Measurements from ENCODE around the gene BRINP1. TPM values are rescaled to one million over a fixed set of nuclear protein-coding genes. Genes with fewer than 3 reads are reported as not detected.

Gene BRINP1
- total RNA-seq, 1 experiment from 2014 or later = not detected

- ChIA-PET POLR2A (no interaction called here), CTCF (no interaction called here)
- in situ Hi-C loops (cut with HindIII; ENCODE audit: low pct_unique_long_range_greater_than_20kb, low sequenced_read_pairs) = no loop called here
- no peak for TF ChIP-seq TCF7L2 (IDR thresholded peaks at IDR 0.05; ENCODE audit: low read depth, low read length)
- TF ChIP-seq SIN3A (IDR thresholded peaks at IDR 0.05; ENCODE audit: borderline replicate concordance, insufficient read depth, low read depth, low read length) = no peak
- TF ChIP-seq, protein P1, sequence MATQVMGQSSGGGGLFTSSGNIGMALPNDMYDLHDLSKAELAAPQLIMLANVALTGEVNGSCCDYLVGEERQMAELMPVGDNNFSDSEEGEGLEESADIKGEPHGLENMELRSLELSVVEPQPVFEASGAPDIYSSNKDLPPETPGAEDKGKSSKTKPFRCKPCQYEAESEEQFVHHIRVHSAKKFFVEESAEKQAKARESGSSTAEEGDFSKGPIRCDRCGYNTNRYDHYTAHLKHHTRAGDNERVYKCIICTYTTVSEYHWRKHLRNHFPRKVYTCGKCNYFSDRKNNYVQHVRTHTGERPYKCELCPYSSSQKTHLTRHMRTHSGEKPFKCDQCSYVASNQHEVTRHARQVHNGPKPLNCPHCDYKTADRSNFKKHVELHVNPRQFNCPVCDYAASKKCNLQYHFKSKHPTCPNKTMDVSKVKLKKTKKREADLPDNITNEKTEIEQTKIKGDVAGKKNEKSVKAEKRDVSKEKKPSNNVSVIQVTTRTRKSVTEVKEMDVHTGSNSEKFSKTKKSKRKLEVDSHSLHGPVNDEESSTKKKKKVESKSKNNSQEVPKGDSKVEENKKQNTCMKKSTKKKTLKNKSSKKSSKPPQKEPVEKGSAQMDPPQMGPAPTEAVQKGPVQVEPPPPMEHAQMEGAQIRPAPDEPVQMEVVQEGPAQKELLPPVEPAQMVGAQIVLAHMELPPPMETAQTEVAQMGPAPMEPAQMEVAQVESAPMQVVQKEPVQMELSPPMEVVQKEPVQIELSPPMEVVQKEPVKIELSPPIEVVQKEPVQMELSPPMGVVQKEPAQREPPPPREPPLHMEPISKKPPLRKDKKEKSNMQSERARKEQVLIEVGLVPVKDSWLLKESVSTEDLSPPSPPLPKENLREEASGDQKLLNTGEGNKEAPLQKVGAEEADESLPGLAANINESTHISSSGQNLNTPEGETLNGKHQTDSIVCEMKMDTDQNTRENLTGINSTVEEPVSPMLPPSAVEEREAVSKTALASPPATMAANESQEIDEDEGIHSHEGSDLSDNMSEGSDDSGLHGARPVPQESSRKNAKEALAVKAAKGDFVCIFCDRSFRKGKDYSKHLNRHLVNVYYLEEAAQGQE (IDR thresholded peaks at IDR 0.05; ENCODE audit: insufficient read depth in 1 of 2, low read depth in 2 of 2, low read length in 1 of 2) = no peak
- no peak for TF ChIP-seq CTCF (IDR thresholded peaks at IDR 0.05)
- no peak for TF ChIP-seq POLR2AphosphoS5 (IDR thresholded peaks at IDR 0.05; ENCODE audit: low read depth, low read length)
- intact Hi-C loops (cut with micrococcal nuclease; ENCODE audit: unreplicated experiment) = no loop called here
- Histone ChIP-seq H3K36me3 (ENCODE audit: control insufficient read depth, insufficient read depth, low read length) (no peaks in the 10 kb centered on the region), H3K27ac (ENCODE audit: low read length) (no peak overlapping the region), H3K27me3 (ENCODE audit: control insufficient read depth, insufficient read depth, low read length) (no peaks in the 10 kb centered on the region), H3K9me3 (ENCODE audit: control insufficient read depth, insufficient read depth, low read depth, low read length) (no peaks in the 10 kb centered on the region), H3K4me1 (ENCODE audit: control insufficient read depth, insufficient read depth, low read length) (no peaks in the 10 kb centered on the region), H3K4me3 (ENCODE audit: low read depth in 2 of 2, low read length in 2 of 2) (no peak overlapping the region)
- ATAC-seq = no peak
- DNase-seq (ENCODE audit: low read depth, low spot score) = no peak
- BruUV-seq (replicated peaks) = no TSS peak
Observed at GRCh38 chr9:119179701-119180100, 189.5 kb downstream of the BRINP1 start.

DNA sequence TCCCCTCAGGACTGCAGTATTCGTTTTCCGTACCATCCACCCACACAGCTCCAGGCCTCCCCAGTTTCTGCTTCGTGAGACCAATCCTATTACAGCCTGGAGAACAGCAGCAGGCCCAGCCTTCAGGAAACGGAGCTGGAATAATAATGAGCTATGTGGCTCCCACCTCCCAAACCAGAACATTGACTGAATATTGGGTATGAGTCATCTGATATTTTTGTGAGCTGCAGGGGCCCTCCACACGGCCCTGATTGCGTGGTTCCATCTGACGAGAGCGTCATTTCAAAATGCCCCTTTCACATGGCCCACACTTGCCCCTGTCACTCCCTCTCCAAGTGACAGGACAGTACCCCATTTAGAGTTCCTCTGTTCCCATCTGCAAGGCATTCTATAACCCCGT is 192.0 kb downstream of the BRINP1 start:
- TF ChIP-seq CTCF (IDR thresholded peaks at IDR 0.05) = no peak
- no peak for TF ChIP-seq POLR2AphosphoS5 (IDR thresholded peaks at IDR 0.05; ENCODE audit: low read depth, low read length)
- no peak for TF ChIP-seq SIN3A (IDR thresholded peaks at IDR 0.05; ENCODE audit: borderline replicate concordance, insufficient read depth, low read depth, low read length)
- TF ChIP-seq TCF7L2 (IDR thresholded peaks at IDR 0.05; ENCODE audit: low read depth, low read length) = no peak
- TF ChIP-seq, protein P1 (IDR thresholded peaks at IDR 0.05; ENCODE audit: insufficient read depth in 1 of 2, low read depth in 2 of 2, low read length in 1 of 2) = no peak
- H3K27me3 ChIP-seq (ENCODE audit: control insufficient read depth, insufficient read depth, low read length) = no peaks in the 10 kb centered on the region
- intact Hi-C loops (cut with micrococcal nuclease; ENCODE audit: unreplicated experiment) = no loop called here
- ATAC-seq (no peak), DNase-seq (ENCODE audit: low read depth, low spot score) (no peak)
- no peak overlapping the region for H3K4me3 ChIP-seq (ENCODE audit: low read depth in 2 of 2, low read length in 2 of 2)
- no peaks in the 10 kb centered on the region for H3K4me1 ChIP-seq (ENCODE audit: control insufficient read depth, insufficient read depth, low read length)
- no peak overlapping the region for H3K27ac ChIP-seq (ENCODE audit: low read length)
- BruUV-seq (replicated peaks) = no TSS peak
- in situ Hi-C loops (cut with HindIII; ENCODE audit: low pct_unique_long_range_greater_than_20kb, low sequenced_read_pairs) = no loop called here
- CTCF ChIA-PET = no interaction called here
- no peaks in the 10 kb centered on the region for H3K9me3 ChIP-seq (ENCODE audit: control insufficient read depth, insufficient read depth, low read depth, low read length)
- no peaks in the 10 kb centered on the region for H3K36me3 ChIP-seq (ENCODE audit: control insufficient read depth, insufficient read depth, low read length)
- POLR2A ChIA-PET = no interaction called here

Data from Panc1 (cell line).